Measurements from ENCODE around the gene PRICKLE3. TPM values are rescaled to one million over a fixed set of nuclear protein-coding genes. Genes with fewer than 3 reads are reported as not detected.
"Not testable (repeated sequence)": the region's sequence is repeated elsewhere in the genome, so short reads cannot be mapped to it uniquely, and the experiment has no call there.

PRICKLE3 gene
- total and polyA plus RNA-seq, 2 donors = 2.2 to 5.4 TPM

DNA sequence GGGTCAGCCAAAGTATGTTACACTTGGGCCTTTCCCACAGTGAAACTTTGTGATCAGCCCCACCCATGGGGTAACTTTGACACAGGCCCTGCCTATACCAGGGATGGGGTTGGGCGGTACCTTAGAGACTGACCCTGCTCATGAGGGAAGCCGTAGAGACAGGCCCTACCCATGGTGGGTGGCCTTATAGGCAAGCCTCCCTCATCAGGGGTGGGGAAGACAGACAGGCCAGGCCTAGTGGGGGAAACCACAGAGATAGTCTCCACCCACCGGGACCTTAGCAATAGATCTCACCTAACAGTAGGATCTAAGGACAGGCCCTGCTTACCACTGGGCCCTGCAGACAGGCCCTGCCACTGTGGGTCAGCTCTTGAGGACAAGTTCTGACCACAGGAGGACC is 7.6 kb downstream of the PRICKLE3 start:
- no peak for DNase-seq (ENCODE audit: low read depth in 6 of 9, low spot score in 9 of 9)
- Histone ChIP-seq H3K27ac (ENCODE audit: low read depth in 1 of 2, low read length in 1 of 2) (no peak overlapping the region), H3K4me3 (ENCODE audit: low read length in 2 of 2) (no peak overlapping the region), H3K36me3 (ENCODE audit: control insufficient read depth in 2 of 2, insufficient read depth in 2 of 2, low read length in 1 of 2) (peaks cover 34 to 38% of the 10 kb centered on the region in 2 donors), H3K27me3 (ENCODE audit: control insufficient read depth in 2 of 2, insufficient read depth in 1 of 2, low read length in 1 of 2) (no peaks in the 10 kb centered on the region), H3K9me3 (ENCODE audit: control insufficient read depth in 2 of 2, insufficient read depth in 1 of 2, low read length in 1 of 2) (peaks cover 0 to 9% of the 10 kb centered on the region in 2 donors), H3K4me1 (ENCODE audit: control insufficient read depth in 2 of 2, insufficient read depth in 2 of 2, low read length in 2 of 2) (peaks cover 0 to under 1% of the 10 kb centered on the region in 2 donors)
- WGBS = 94% methylated on average over 3 of the region's 3 CpGs

DNA sequence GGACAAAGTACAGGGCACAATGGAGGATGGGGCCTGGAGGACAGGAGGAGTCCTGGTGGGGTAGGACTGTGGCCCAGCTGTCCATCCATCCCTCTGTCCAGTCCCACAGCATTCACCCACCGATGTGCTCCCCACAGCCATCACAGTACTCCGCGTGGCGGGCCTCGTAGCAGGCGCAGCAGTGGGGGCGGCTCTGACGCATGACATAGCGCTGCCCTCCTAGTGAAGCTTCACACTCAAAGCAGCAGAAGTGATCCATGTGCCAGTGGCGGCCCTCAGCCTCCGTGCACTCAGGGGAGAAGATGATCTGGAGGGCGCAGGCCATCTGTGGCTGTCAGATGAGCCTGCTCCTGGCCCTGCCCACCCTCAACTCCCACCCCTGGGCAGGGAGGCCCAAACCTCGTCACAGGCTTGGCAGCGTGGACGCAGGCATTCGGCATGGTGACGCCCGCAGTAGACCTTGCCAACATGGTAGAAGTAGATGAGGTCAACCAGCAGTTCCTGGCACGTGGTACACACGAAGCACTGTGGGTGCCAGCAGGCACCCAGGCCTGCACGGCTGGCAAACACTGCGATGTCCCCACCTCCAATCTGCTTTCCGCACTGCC is 8.2 kb downstream of the PRICKLE3 start:
- 97% methylated on average over 23 of the region's 23 CpGs for WGBS
- H3K9me3 ChIP-seq (ENCODE audit: control insufficient read depth in 2 of 2, insufficient read depth in 1 of 2, low read length in 1 of 2) = peaks cover 0 to 9% of the 10 kb centered on the region in 2 donors
- DNase-seq (ENCODE audit: low read depth in 6 of 9, low spot score in 9 of 9) = no peak
- H3K27ac ChIP-seq (ENCODE audit: low read depth in 1 of 2, low read length in 1 of 2) = no peak overlapping the region
- peaks cover 34% of the 10 kb centered on the region in 2 donors for H3K36me3 ChIP-seq (ENCODE audit: control insufficient read depth in 2 of 2, insufficient read depth in 2 of 2, low read length in 1 of 2)
- peaks cover 0 to 6% of the 10 kb centered on the region in 2 donors for H3K4me1 ChIP-seq (ENCODE audit: control insufficient read depth in 2 of 2, insufficient read depth in 2 of 2, low read length in 2 of 2)
- no peaks in the 10 kb centered on the region for H3K27me3 ChIP-seq (ENCODE audit: control insufficient read depth in 2 of 2, insufficient read depth in 1 of 2, low read length in 1 of 2)
- no peak overlapping the region for H3K4me3 ChIP-seq (ENCODE audit: low read length in 2 of 2)

DNA sequence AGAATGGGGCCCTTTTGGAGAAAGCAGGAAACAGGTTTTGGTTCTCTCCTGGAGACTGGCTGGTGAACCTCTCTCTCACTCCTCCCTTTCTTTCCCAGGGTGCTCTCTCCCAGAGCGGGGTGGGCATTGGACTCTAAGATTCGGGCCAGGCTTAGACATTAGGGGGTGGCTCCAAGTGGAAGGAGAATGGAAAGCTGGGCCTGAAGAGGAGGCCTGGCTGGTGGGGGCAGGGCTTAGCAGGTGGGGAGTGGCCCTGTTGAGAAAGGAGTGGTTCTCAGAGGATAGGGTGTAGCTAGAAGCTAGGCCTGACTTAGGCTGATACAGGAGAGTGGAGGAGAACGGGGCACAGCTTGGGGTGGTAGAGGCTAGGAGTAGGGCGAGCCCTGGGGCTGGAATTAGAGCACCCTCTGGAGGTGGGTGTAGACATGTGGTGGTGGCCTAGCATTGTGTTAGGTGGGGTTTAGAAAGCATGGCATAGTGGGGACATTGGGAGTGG is 8.8 kb downstream of the PRICKLE3 start:
- WGBS = 88% methylated on average over 4 of the region's 4 CpGs
- H3K4me3 ChIP-seq (ENCODE audit: low read length in 2 of 2) = no peak overlapping the region
- H3K36me3 ChIP-seq (ENCODE audit: control insufficient read depth in 2 of 2, insufficient read depth in 2 of 2, low read length in 1 of 2) = peaks cover 34% of the 10 kb centered on the region in 2 donors
- H3K9me3 ChIP-seq (ENCODE audit: control insufficient read depth in 2 of 2, insufficient read depth in 1 of 2, low read length in 1 of 2) = peaks cover 0 to 9% of the 10 kb centered on the region in 2 donors
- no peaks in the 10 kb centered on the region for H3K27me3 ChIP-seq (ENCODE audit: control insufficient read depth in 2 of 2, insufficient read depth in 1 of 2, low read length in 1 of 2)
- H3K27ac ChIP-seq (ENCODE audit: low read depth in 1 of 2, low read length in 1 of 2) = no peak overlapping the region
- H3K4me1 ChIP-seq (ENCODE audit: control insufficient read depth in 2 of 2, insufficient read depth in 2 of 2, low read length in 2 of 2) = peaks cover 0 to 11% of the 10 kb centered on the region in 2 donors
- no peak for DNase-seq (ENCODE audit: low read depth in 6 of 9, low spot score in 9 of 9)

DNA sequence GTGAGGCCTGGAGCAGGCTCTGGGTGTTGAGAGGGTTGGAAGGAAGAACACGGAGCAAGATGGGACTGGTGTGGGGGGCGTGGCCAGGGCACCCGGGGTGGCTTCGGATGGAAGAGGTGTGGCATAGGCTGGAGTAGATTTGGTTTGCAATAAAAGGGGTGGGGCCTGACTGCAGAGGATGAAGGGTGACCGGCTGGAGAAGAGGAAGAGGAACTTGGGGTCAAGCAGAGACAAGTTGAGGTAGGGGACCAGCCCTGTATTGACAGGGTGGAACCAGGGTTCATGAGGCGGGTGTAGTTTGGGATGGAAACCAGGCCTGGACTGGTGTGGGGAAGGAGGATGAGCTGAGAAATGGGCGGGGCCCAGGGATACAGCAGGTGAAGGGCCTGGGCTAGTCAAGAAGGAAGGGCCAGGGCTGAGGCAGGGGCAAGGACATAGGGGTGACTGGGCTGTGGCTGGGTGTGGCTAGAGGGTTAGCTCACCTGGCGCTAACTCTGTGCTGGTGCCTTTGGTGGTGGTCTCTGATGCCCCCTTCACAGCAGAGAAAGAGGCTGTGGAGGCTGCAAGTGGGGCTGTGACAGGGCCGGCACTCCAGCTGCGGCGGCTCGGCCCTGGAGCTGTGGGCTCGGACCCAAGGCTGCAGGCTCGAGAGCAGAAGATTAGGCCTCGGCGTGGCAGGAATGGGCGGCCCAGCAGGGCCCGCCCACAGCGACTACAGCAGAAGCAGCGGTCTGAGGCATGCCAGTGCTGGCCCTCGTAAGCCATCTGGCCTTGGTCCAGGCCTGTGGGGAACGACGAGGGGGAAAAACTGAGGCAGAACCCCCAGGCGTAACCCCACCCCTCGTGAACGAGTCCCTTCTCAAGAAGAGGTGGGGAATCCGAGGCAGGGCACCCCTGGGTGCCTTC is 9.5 kb downstream of the PRICKLE3 start:
- H3K9me3 ChIP-seq (ENCODE audit: control insufficient read depth in 2 of 2, insufficient read depth in 1 of 2, low read length in 1 of 2) = peaks cover 0 to 14% of the 10 kb centered on the region in 2 donors
- H3K36me3 ChIP-seq (ENCODE audit: control insufficient read depth in 2 of 2, insufficient read depth in 2 of 2, low read length in 1 of 2) = peaks cover 34% of the 10 kb centered on the region in 2 donors
- H3K4me1 ChIP-seq (ENCODE audit: control insufficient read depth in 2 of 2, insufficient read depth in 2 of 2, low read length in 2 of 2) = peaks cover 0 to 11% of the 10 kb centered on the region in 2 donors
- H3K4me3 ChIP-seq (ENCODE audit: low read length in 2 of 2) = no peak overlapping the region
- no peak for DNase-seq (ENCODE audit: low read depth in 6 of 9, low spot score in 9 of 9)
- H3K27me3 ChIP-seq (ENCODE audit: control insufficient read depth in 2 of 2, insufficient read depth in 1 of 2, low read length in 1 of 2) = no peaks in the 10 kb centered on the region
- no peak overlapping the region for H3K27ac ChIP-seq (ENCODE audit: low read depth in 1 of 2, low read length in 1 of 2)
- 90% methylated on average over 27 of the region's 27 CpGs for WGBS

DNA sequence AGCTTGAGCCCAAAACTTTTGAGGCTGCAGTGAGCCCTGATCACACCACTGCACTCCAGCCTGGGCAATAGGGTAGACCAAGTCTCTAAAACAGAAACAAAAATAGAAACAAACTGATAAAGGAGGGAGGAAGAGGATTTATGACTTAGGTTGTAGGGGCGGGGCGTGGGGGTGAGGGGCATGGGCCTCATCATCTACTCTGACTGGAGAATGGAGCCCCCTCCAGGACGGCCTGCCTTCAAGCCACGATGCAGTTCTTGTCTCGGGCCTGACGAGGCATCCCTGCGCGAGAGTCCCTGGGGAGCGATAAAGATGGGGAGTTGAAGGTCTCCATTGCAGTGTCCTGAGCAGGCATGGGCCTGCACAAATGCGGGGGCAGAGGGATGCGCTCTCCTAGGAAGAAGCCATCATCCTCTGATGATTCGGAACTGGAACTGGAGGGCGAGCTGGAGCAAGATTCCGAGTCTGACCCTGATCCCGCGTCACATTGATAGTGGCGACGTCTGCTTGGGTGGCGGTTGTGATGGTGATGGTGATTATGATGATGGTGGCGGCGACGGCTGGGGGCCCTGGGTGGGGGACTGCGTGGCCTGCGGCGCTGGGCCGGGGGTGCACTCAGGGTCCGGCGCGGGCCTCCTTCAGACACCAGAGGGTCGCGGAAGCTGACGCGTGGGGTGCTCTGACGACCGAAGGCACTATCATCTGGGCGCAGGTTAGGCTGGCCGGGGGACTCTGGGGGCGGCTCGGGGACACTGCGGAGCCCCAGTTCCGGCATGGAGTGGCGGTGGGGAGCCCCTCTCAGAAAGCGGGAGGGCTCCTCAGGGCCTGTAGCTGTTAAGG is 10.5 kb downstream of the PRICKLE3 start:
- DNase-seq (ENCODE audit: low read depth in 6 of 9, low spot score in 9 of 9) = no peak
- WGBS = 97% methylated on average over 43 of the region's 43 CpGs
- Histone ChIP-seq H3K9me3 (ENCODE audit: control insufficient read depth in 2 of 2, insufficient read depth in 1 of 2, low read length in 1 of 2) (peaks cover 0 to 14% of the 10 kb centered on the region in 2 donors), H3K36me3 (ENCODE audit: control insufficient read depth in 2 of 2, insufficient read depth in 2 of 2, low read length in 1 of 2) (peaks cover 34% of the 10 kb centered on the region in 2 donors), H3K27ac (ENCODE audit: low read depth in 1 of 2, low read length in 1 of 2) (no peak overlapping the region), H3K27me3 (ENCODE audit: control insufficient read depth in 2 of 2, insufficient read depth in 1 of 2, low read length in 1 of 2) (no peaks in the 10 kb centered on the region), H3K4me3 (ENCODE audit: low read length in 2 of 2) (no peak overlapping the region), H3K4me1 (ENCODE audit: control insufficient read depth in 2 of 2, insufficient read depth in 2 of 2, low read length in 2 of 2) (peaks cover 0 to 14% of the 10 kb centered on the region in 2 donors)

DNA sequence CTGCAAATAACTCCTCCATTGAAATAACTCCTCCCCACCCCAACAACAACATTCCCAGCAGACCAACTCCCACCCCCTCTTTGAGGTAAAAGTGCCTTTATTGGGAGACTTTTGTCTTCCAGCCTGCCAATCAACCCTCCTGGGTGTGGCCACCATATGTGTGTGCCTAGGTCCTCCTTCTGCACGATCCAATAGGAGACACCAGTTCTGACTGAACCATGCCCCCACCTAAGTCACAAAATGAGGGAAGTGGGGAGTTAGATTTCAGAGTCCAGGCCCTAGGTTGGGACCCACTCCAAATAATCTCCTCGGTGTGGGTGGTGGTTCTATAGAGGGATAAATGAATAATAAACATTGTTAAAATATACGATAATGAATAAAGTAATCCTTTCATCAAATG is 11.4 kb downstream of the PRICKLE3 start:
- H3K27me3 ChIP-seq (ENCODE audit: control insufficient read depth in 2 of 2, insufficient read depth in 1 of 2, low read length in 1 of 2) = no peaks in the 10 kb centered on the region
- H3K4me3 ChIP-seq (ENCODE audit: low read length in 2 of 2) = no peak overlapping the region
- H3K4me1 ChIP-seq (ENCODE audit: control insufficient read depth in 2 of 2, insufficient read depth in 2 of 2, low read length in 2 of 2) = peaks cover 0 to 14% of the 10 kb centered on the region in 2 donors
- H3K36me3 ChIP-seq (ENCODE audit: control insufficient read depth in 2 of 2, insufficient read depth in 2 of 2, low read length in 1 of 2) = peaks cover 33 to 34% of the 10 kb centered on the region in 2 donors
- peaks cover 0 to 14% of the 10 kb centered on the region in 2 donors for H3K9me3 ChIP-seq (ENCODE audit: control insufficient read depth in 2 of 2, insufficient read depth in 1 of 2, low read length in 1 of 2)
- no peak overlapping the region for H3K27ac ChIP-seq (ENCODE audit: low read depth in 1 of 2, low read length in 1 of 2)
- WGBS = 97% methylated on average over 3 of the region's 3 CpGs
- DNase-seq (ENCODE audit: low read depth in 6 of 9, low spot score in 9 of 9) = no peak

DNA sequence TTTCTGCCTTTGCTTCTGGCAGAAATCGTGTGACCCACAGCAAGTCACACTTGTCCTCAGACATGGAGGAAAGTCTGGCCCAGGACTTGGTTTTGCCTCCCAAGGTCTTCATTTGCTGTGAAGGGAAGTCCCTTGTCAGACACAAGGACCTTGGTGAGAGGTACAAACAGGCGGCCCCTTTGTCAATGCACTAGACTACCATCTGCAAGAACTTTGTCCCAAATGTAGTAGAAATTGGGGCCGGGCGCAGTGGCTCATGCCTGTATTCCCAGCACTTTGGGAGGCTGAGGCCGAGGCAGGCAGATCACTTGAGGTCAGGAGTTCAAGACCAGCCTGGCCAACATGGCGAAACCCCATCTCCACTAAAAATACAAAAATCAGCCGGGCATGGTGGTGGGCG is 12.6 kb downstream of the PRICKLE3 start:
- not testable (repeated sequence) for DNase-seq (ENCODE audit: low read depth in 6 of 9, low spot score in 9 of 9); H3K27ac ChIP-seq (ENCODE audit: low read depth in 1 of 2, low read length in 1 of 2); H3K4me3 ChIP-seq (ENCODE audit: low read length in 2 of 2); H3K27me3 ChIP-seq (ENCODE audit: control insufficient read depth in 2 of 2, insufficient read depth in 1 of 2, low read length in 1 of 2)
- peaks cover 0 to 14% of the 10 kb centered on the region in 2 donors for H3K4me1 ChIP-seq (ENCODE audit: control insufficient read depth in 2 of 2, insufficient read depth in 2 of 2, low read length in 2 of 2)
- H3K9me3 ChIP-seq (ENCODE audit: control insufficient read depth in 2 of 2, insufficient read depth in 1 of 2, low read length in 1 of 2) = peaks cover 0 to 14% of the 10 kb centered on the region in 2 donors
- WGBS = 93% methylated on average over 8 of the region's 8 CpGs
- peaks cover 24% of the 10 kb centered on the region in 2 donors for H3K36me3 ChIP-seq (ENCODE audit: control insufficient read depth in 2 of 2, insufficient read depth in 2 of 2, low read length in 1 of 2)

DNA sequence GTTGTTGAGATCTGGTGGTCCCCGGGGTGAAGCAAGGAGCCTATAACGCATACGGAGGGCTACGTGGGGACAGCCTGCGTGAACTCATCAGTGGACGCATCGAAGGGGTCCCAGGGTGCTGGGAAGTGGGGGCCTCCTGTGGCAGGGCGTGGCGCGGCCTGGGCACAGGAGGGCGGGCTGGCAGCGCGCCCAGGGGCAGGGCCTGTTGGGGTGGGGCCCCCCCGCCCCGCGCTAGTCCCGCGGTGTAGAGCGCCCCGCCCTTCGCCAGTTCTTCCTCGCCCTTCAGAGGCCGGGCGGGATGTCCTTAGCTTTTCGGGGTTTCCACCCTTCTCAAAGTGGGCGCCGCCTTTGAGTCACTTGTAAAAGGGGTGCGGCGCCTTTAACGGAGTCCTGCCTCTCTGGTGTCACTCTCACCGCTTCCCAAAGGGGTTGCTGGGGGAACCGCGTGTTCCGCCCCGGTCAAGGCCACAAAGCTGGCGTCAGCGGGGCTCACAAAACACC is 13.8 kb downstream of the PRICKLE3 start:
- Histone ChIP-seq H3K36me3 (ENCODE audit: control insufficient read depth in 2 of 2, insufficient read depth in 2 of 2, low read length in 1 of 2) (peaks cover 15 to 20% of the 10 kb centered on the region in 2 donors), H3K4me3 (ENCODE audit: low read length in 2 of 2) (peak overlapping the region; percentile 54 to 68), H3K27me3 (ENCODE audit: control insufficient read depth in 2 of 2, insufficient read depth in 1 of 2, low read length in 1 of 2) (no peaks in the 10 kb centered on the region), H3K9me3 (ENCODE audit: control insufficient read depth in 2 of 2, insufficient read depth in 1 of 2, low read length in 1 of 2) (peaks cover 0 to 8% of the 10 kb centered on the region in 2 donors), H3K27ac (ENCODE audit: low read depth in 1 of 2, low read length in 1 of 2) (peak overlapping the region; percentile 82 to 90), H3K4me1 (ENCODE audit: control insufficient read depth in 2 of 2, insufficient read depth in 2 of 2, low read length in 2 of 2) (peaks cover 4 to 21% of the 10 kb centered on the region in 2 donors)
- under 1% methylated on average over 33 of the region's 37 CpGs for WGBS
- peak in 2 of 9 donors; percentile 44 to 65 for DNase-seq (ENCODE audit: low read depth in 6 of 9, low spot score in 9 of 9)
